SK-N-SH (cell line): ENCODE measurements around the gene HIPK3. TPM values are rescaled to one million over a fixed set of nuclear protein-coding genes. Genes with fewer than 3 reads are reported as not detected.

ENCODE experiments used
- CTCF ChIA-PET: fragments of 300-600, 350-600 bp; formaldehyde crosslinking; extraction: SDS; loops from one replicate; lab custom pipeline; 2021; lab: Yijun Ruan, JAX
- POLR2A ChIA-PET: fragments of 350-600 bp; sonication (Branson Sonifier 250); formaldehyde crosslinking; extraction: SDS; loops from one replicate; lab custom pipeline; 2020; ENCODE audit warnings: antibody characterized with exemption, inconsistent platforms; lab: Yijun Ruan, JAX
- DNase-seq: peaks from one replicate; pipeline ENCODE4 v3.0.0; 2012
- H2AFZ ChIP-seq: fragments of 200-600 bp; sonication (generic); 2 replicates; pipeline ENCODE4 v1.8.1; 2016; ENCODE audit warnings: antibody characterized with exemption, mild to moderate bottlenecking, low read depth
- H3F3A ChIP-seq: fragments of 200-600 bp; sonication (generic); replicated peaks from 2 replicates; pipeline ENCODE3; 2016; ENCODE audit warnings: antibody characterized with exemption, mild to moderate bottlenecking; ENCODE audit not compliant: insufficient read depth
- H3K27ac ChIP-seq, 2 experiments: fragments of 200-500 bp in 1 of 2; fragments of 200-600 bp in 1 of 2; sonication (Bioruptor generic) in 1 of 2; sonication (generic), shearing (Covaris generic) in 1 of 2; 2 replicates each; pipeline versions ENCODE4 v1.5.1 to v1.6.1; 2014 to 2016; ENCODE audit warnings: low read depth in 2 of 2, inconsistent platforms in 1 of 2, low read length in 1 of 2, mild to moderate bottlenecking in 1 of 2, mixed read lengths in 1 of 2
- H3K27me3 ChIP-seq: fragments of 200-600 bp; sonication (generic), shearing (Covaris generic); 2 replicates; pipeline ENCODE4 v1.6.1; 2016; ENCODE audit warnings: mixed run types; ENCODE audit not compliant: insufficient read depth
- H3K36me3 ChIP-seq, 2 experiments: fragments of 200-500 bp in 1 of 2; fragments of 200-600 bp in 1 of 2; sonication (Bioruptor generic) in 1 of 2; sonication (generic) in 1 of 2; replicated peaks in 1 of 2; 2 replicates each; pipeline versions ENCODE3 to v1.5.1; 2014 to 2016; ENCODE audit warnings: low read length in 1 of 2, mild to moderate bottlenecking in 1 of 2; ENCODE audit not compliant: insufficient read depth in 2 of 2, control insufficient read depth in 1 of 2
- H3K4me1 ChIP-seq, 2 experiments: fragments of 200-500 bp in 1 of 2; fragments of 200-600 bp in 1 of 2; sonication (Bioruptor generic) in 1 of 2; sonication (generic), shearing (Covaris generic) in 1 of 2; 2 replicates each; pipeline versions ENCODE4 v1.5.1 to v1.6.1; 2014 to 2016; ENCODE audit warnings: low read depth in 1 of 2, low read length in 1 of 2, mixed run types in 1 of 2; ENCODE audit not compliant: insufficient read depth in 2 of 2, control insufficient read depth in 1 of 2
- H3K4me2 ChIP-seq: fragments of 200-600 bp; sonication (generic), shearing (Covaris generic); 2 replicates; pipeline ENCODE4 v1.6.1; 2017; ENCODE audit warnings: mixed run types
- H3K4me3 ChIP-seq, 2 experiments: fragments of 200-500 bp in 1 of 2; fragments of 200-600 bp in 1 of 2; sonication (Bioruptor generic) in 1 of 2; sonication (generic), shearing (Covaris generic) in 1 of 2; 2 replicates each; pipeline versions ENCODE4 v1.5.1 to v1.8.1; 2014 to 2016; ENCODE audit warnings: low read depth in 2 of 2, inconsistent platforms in 1 of 2, low read length in 1 of 2, mild to moderate bottlenecking in 1 of 2, mixed read lengths in 1 of 2, moderate library complexity in 1 of 2
- H3K79me2 ChIP-seq: fragments of 200-600 bp; sonication (generic); 2 replicates; pipeline ENCODE4 v1.8.1; 2017; ENCODE audit warnings: mild to moderate bottlenecking; ENCODE audit not compliant: insufficient read depth
- H3K9ac ChIP-seq: fragments of 200-600 bp; sonication (generic); 2 replicates; pipeline ENCODE4 v1.6.1; 2017; ENCODE audit warnings: mixed run types
- H3K9me2 ChIP-seq: fragments of 200-600 bp; sonication (generic); 2 replicates; pipeline ENCODE4 v1.6.1; 2017; ENCODE audit warnings: mixed run types
- H3K9me3 ChIP-seq: fragments of 200-600 bp; sonication (generic); 2 replicates; pipeline ENCODE4 v1.6.1; 2017; ENCODE audit warnings: mixed run types, mild to moderate bottlenecking, moderate library complexity
- H4K20me1 ChIP-seq: fragments of 200-600 bp; sonication (generic); 2 replicates; pipeline ENCODE4 v1.6.1; 2017; ENCODE audit warnings: mild to moderate bottlenecking, mixed run types; ENCODE audit not compliant: insufficient read depth
- EP300 ChIP-seq, 2 experiments: IDR thresholded peaks; 2 replicates each; pipeline versions ENCODE4 v1.4.0 to v1.6.1; 2012; ENCODE audit warnings: borderline replicate concordance in 1 of 2, low read depth in 1 of 2, low read length in 1 of 2
- EZH2phosphoT487 ChIP-seq: fragments of 200-600 bp; sonication (generic); IDR thresholded peaks from 2 replicates; pipeline ENCODE4 v1.6.1; 2017; ENCODE audit warnings: low read depth, mixed run types, mild to moderate bottlenecking, antibody characterized with exemption, moderate library complexity, borderline replicate concordance
- FOXM1 ChIP-seq: IDR thresholded peaks from 2 replicates; pipeline ENCODE4 v1.4.0; 2012; ENCODE audit warnings: low read depth, mild to moderate bottlenecking
- GATA2 ChIP-seq: sonication (generic); formaldehyde crosslinking; IDR thresholded peaks from 2 replicates; pipeline ENCODE4 v1.5.0; 2020; ENCODE audit warnings: mild to moderate bottlenecking, missing genetic modification reagents
- JUND ChIP-seq: IDR thresholded peaks from 2 replicates; pipeline ENCODE4 v1.4.0; 2012
- MEF2A ChIP-seq: IDR thresholded peaks from 2 replicates; pipeline ENCODE4 v1.4.0; 2012; ENCODE audit warnings: low read depth, borderline replicate concordance
- MXI1 ChIP-seq: IDR thresholded peaks from 2 replicates; pipeline ENCODE4 v1.6.1; 2012; ENCODE audit warnings: mild to moderate bottlenecking, low read depth, low read length, improper control_type of control experiment
- NFIC ChIP-seq: IDR thresholded peaks from 2 replicates; pipeline ENCODE4 v1.4.0; 2012; ENCODE audit warnings: borderline replicate concordance
- POLR2AphosphoS5 ChIP-seq: IDR thresholded peaks from 2 replicates; pipeline ENCODE4 v1.6.1; 2012; ENCODE audit warnings: low read depth, low read length
- RAD21 ChIP-seq: IDR thresholded peaks from 2 replicates; pipeline ENCODE4 v1.6.1; 2012; ENCODE audit warnings: mild to moderate bottlenecking, low read length
- RCOR1 ChIP-seq: fragments of 150-350 bp; IDR thresholded peaks from 2 replicates; pipeline ENCODE4 v1.6.1; 2017; ENCODE audit warnings: antibody characterized with exemption, low read length
- SIN3A ChIP-seq: IDR thresholded peaks from 2 replicates; pipeline ENCODE4 v1.6.1; 2012; ENCODE audit warnings: low read depth, mild to moderate bottlenecking, low read length, moderate library complexity, borderline replicate concordance
- TCF12 ChIP-seq: IDR thresholded peaks from 2 replicates; pipeline ENCODE4 v1.4.0; 2012
- TEAD4 ChIP-seq: IDR thresholded peaks from 2 replicates; pipeline ENCODE4 v1.4.0; 2012; ENCODE audit warnings: mild to moderate bottlenecking, borderline replicate concordance; ENCODE audit not compliant: insufficient read depth
- USF1 ChIP-seq: IDR thresholded peaks from 2 replicates; pipeline ENCODE4 v1.4.0; 2012; ENCODE audit warnings: low read depth, borderline replicate concordance
- WGBS: methylation state at CpG from one replicate; pipeline ENCODE4 v1.1.6; 2017; ENCODE audit warnings: low lambda C conversion rate; 5-methylcytosine and 5-hydroxymethylcytosine counted together
- polyA plus RNA-seq, 3 experiments: library from polyadenylated mRNA; depleted of rRNA; stranded (reverse); fragments of >200 nt; gene quantifications; 2 replicates each; pipeline ENCODE4 v1.2.3, GENCODE V29; 2012
- TF ChIP-seq, protein P1 (sequence below): IDR thresholded peaks from 2 replicates; pipeline ENCODE4 v1.6.1; 2012; ENCODE audit warnings: mild to moderate bottlenecking, low read depth, low read length, moderate library complexity
- TF ChIP-seq, protein P2 (sequence below): IDR thresholded peaks from 2 replicates; pipeline ENCODE4 v1.4.0; 2012; ENCODE audit warnings: low read depth, borderline replicate concordance
- TF ChIP-seq, protein P3 (sequence below): fragments of 200-600 bp; sonication (generic); IDR thresholded peaks from 2 replicates; pipeline ENCODE4 v1.6.1; 2017; ENCODE audit warnings: antibody characterized with exemption, mild to moderate bottlenecking, moderate library complexity

The HIPK3 gene
- polyA plus RNA-seq, 1 of the 3 experiments (the other 2 are of a cell fraction), result 5.2 TPM

GRCh38 chr11:33368931-33369330, 111.8 kb downstream of the HIPK3 start (continued):
- TF ChIP-seq USF1, result no peak
- TF ChIP-seq, protein P1, sequence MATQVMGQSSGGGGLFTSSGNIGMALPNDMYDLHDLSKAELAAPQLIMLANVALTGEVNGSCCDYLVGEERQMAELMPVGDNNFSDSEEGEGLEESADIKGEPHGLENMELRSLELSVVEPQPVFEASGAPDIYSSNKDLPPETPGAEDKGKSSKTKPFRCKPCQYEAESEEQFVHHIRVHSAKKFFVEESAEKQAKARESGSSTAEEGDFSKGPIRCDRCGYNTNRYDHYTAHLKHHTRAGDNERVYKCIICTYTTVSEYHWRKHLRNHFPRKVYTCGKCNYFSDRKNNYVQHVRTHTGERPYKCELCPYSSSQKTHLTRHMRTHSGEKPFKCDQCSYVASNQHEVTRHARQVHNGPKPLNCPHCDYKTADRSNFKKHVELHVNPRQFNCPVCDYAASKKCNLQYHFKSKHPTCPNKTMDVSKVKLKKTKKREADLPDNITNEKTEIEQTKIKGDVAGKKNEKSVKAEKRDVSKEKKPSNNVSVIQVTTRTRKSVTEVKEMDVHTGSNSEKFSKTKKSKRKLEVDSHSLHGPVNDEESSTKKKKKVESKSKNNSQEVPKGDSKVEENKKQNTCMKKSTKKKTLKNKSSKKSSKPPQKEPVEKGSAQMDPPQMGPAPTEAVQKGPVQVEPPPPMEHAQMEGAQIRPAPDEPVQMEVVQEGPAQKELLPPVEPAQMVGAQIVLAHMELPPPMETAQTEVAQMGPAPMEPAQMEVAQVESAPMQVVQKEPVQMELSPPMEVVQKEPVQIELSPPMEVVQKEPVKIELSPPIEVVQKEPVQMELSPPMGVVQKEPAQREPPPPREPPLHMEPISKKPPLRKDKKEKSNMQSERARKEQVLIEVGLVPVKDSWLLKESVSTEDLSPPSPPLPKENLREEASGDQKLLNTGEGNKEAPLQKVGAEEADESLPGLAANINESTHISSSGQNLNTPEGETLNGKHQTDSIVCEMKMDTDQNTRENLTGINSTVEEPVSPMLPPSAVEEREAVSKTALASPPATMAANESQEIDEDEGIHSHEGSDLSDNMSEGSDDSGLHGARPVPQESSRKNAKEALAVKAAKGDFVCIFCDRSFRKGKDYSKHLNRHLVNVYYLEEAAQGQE, result no peak
- TF ChIP-seq TEAD4, result no peak
- TF ChIP-seq, all 33 proteins: peak for 0

DNA sequence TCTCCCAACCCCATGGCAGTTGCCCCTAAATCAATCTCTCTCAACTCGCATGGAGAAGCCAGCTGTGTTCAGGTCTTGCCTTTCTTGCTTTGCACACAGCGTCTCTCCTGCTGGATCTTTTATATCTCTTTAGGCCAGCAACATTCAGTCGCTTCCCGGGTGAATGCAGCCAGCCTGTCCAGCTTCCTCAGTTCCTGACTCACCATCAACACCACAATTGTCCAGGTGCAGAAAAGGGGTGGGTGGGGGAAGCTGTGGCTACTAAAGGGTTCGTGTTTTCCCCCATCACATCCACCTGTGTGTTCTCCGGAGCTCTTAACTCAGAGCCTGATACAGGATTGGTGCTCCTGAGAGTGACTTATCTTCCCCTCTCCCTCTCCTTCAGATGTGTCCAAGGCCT, 116.5 kb downstream of the HIPK3 start:
- Histone ChIP-seq H3K36me3 (no peaks in the 10 kb centered on the region), H2AFZ (no peak overlapping the region), H3K9me2 (no peaks in the 10 kb centered on the region), H3K27me3 (no peaks in the 10 kb centered on the region), H3K9me3 (no peaks in the 10 kb centered on the region), H3K79me2 (peaks cover 52% of the 10 kb centered on the region), H3K9ac (peak overlapping the region; percentile 71; the same call in 1 of the 2 replicates), H4K20me1 (peaks cover 5% of the 10 kb centered on the region), H3K4me1 (peaks cover 7 to 60% of the 10 kb centered on the region in 2 experiments; a peak in 3 of 4 replicates), H3K4me3 (no peak overlapping the region), H3K4me2 (peak overlapping the region; percentile 48; the same call in 1 of the 2 replicates), H3K27ac (peak overlapping the region in 1 of 2 experiments; percentile 94; a peak in 2 of 4 replicates), H3F3A (peaks cover 43% of the 10 kb centered on the region)
- 83% methylated on average over 5 of the region's 6 CpGs for WGBS
- CTCF ChIA-PET, result interaction anchor here (1.0 to 3.0 kb wide), 3 partner anchors 12 to 342 kb away, joined by 3 to 10 read pairs (median 6); no protein-coding TSS in a partner anchor
- no peak for DNase-seq
- TF ChIP-seq SIN3A (no peak), TCF12 (no peak), TEAD4 (no peak), FOXM1 (no peak)
- POLR2A ChIA-PET, result no interaction called here

DNA sequence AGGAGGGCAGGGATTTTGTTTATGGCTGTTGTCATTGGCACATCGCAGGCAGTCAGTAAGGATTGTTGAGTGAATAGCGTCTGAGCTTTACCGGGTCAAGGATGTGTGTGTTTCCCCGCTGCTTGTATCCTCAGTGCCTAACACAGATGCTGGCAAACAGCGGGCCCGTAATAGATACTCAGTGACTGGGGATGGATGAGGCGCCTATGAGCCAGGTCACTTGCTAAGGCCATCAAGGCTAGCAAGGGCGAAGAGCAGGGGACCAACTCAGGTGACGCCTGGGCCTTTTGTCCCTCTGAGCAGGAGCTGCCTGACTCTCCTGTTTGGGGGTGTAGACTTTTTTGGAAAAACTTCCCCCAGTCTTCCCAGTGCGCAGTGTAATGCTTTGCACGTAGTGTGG, 118.1 kb downstream of the HIPK3 start:
- H4K20me1 ChIP-seq, result peaks cover 20% of the 10 kb centered on the region
- WGBS, result 92% methylated on average over 8 of the region's 11 CpGs
- POLR2A ChIA-PET, result interaction anchor here (0.6 kb wide), 1 partner anchor 212 kb away, joined by 3 read pairs; no protein-coding TSS in a partner anchor
- H3K4me3 ChIP-seq, result peak overlapping the region; percentile 68 to 76
- peaks cover 7 to 56% of the 10 kb centered on the region in 2 experiments; a peak in 3 of 4 replicates for H3K4me1 ChIP-seq
- H3F3A ChIP-seq, result peaks cover 40% of the 10 kb centered on the region
- H3K36me3 ChIP-seq, result no peaks in the 10 kb centered on the region
- no peaks in the 10 kb centered on the region for H3K27me3 ChIP-seq
- DNase-seq, result no peak
- H3K9ac ChIP-seq, result peak overlapping the region; percentile 72
- H3K9me3 ChIP-seq, result no peaks in the 10 kb centered on the region
- H2AFZ ChIP-seq, result peak overlapping the region; percentile 85; the same call in 1 of the 2 replicates
- CTCF ChIA-PET, result interaction anchor here (1.2 to 1.9 kb wide), 5 partner anchors 15 to 455 kb away, joined by 3 to 6 read pairs (median 4); no protein-coding TSS in a partner anchor
- peak overlapping the region; percentile 75 for H3K4me2 ChIP-seq
- H3K9me2 ChIP-seq, result no peaks in the 10 kb centered on the region
- H3K27ac ChIP-seq, result peak overlapping the region in 1 of 2 experiments; percentile 57; a peak in 2 of 4 replicates
- peaks cover 68% of the 10 kb centered on the region for H3K79me2 ChIP-seq
- TF ChIP-seq FOXM1, result no peak
- TF ChIP-seq GATA2 (CRISPR knock-in tag), result no peak
- no peak for TF ChIP-seq RCOR1
- no peak for TF ChIP-seq MEF2A
- no peak for TF ChIP-seq EP300 (IDR thresholded peaks at IDR 0.05; ENCODE audit: borderline replicate concordance in 1 of 2, low read depth in 1 of 2, low read length in 1 of 2)
- no peak for TF ChIP-seq EZH2phosphoT487
- no peak for TF ChIP-seq NFIC
- TF ChIP-seq JUND, result no peak
- no peak for TF ChIP-seq MXI1
- TF ChIP-seq RAD21, result no peak
- no peak for TF ChIP-seq POLR2AphosphoS5
- TF ChIP-seq, protein P2, sequence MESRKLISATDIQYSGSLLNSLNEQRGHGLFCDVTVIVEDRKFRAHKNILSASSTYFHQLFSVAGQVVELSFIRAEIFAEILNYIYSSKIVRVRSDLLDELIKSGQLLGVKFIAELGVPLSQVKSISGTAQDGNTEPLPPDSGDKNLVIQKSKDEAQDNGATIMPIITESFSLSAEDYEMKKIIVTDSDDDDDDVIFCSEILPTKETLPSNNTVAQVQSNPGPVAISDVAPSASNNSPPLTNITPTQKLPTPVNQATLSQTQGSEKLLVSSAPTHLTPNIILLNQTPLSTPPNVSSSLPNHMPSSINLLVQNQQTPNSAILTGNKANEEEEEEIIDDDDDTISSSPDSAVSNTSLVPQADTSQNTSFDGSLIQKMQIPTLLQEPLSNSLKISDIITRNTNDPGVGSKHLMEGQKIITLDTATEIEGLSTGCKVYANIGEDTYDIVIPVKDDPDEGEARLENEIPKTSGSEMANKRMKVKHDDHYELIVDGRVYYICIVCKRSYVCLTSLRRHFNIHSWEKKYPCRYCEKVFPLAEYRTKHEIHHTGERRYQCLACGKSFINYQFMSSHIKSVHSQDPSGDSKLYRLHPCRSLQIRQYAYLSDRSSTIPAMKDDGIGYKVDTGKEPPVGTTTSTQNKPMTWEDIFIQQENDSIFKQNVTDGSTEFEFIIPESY, result no peak
- TF ChIP-seq TCF12, result no peak
- TF ChIP-seq, protein P3, sequence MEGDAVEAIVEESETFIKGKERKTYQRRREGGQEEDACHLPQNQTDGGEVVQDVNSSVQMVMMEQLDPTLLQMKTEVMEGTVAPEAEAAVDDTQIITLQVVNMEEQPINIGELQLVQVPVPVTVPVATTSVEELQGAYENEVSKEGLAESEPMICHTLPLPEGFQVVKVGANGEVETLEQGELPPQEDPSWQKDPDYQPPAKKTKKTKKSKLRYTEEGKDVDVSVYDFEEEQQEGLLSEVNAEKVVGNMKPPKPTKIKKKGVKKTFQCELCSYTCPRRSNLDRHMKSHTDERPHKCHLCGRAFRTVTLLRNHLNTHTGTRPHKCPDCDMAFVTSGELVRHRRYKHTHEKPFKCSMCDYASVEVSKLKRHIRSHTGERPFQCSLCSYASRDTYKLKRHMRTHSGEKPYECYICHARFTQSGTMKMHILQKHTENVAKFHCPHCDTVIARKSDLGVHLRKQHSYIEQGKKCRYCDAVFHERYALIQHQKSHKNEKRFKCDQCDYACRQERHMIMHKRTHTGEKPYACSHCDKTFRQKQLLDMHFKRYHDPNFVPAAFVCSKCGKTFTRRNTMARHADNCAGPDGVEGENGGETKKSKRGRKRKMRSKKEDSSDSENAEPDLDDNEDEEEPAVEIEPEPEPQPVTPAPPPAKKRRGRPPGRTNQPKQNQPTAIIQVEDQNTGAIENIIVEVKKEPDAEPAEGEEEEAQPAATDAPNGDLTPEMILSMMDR, result no peak
